ENCODE measurements around the gene PRKCZ.

DNA sequence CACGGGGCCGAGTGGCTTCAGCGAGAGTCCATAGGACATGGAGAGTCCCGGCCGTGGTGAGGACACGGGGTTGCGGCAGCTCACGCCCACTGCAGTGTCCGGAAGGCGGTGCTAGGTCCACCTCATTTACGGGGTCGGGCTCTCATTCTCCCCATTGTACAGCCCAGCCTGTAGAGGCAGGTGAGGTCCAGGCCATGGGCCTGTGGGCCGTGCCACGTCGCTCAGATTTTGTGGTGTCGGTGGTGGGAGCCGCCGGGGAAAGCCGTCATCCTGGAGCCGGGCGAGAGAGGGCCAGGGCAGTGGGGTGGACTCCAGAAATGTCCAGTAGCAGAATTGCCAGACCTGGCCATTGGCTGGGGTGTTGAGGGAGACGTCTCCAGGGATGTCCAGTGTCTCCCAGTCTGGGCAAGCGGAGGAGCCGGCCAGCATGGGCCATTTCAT, 59.4 kb downstream of the PRKCZ start:
- TF ChIP-seq, protein P1, sequence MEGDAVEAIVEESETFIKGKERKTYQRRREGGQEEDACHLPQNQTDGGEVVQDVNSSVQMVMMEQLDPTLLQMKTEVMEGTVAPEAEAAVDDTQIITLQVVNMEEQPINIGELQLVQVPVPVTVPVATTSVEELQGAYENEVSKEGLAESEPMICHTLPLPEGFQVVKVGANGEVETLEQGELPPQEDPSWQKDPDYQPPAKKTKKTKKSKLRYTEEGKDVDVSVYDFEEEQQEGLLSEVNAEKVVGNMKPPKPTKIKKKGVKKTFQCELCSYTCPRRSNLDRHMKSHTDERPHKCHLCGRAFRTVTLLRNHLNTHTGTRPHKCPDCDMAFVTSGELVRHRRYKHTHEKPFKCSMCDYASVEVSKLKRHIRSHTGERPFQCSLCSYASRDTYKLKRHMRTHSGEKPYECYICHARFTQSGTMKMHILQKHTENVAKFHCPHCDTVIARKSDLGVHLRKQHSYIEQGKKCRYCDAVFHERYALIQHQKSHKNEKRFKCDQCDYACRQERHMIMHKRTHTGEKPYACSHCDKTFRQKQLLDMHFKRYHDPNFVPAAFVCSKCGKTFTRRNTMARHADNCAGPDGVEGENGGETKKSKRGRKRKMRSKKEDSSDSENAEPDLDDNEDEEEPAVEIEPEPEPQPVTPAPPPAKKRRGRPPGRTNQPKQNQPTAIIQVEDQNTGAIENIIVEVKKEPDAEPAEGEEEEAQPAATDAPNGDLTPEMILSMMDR (IDR thresholded peaks at IDR 0.05): no peak
- TF ChIP-seq EZH2 (IDR thresholded peaks at IDR 0.05) (no peak), EZH2phosphoT487 (IDR thresholded peaks at IDR 0.05) (no peak)

All from neural progenitor cell (in vitro differentiated cells).